Stimulated activated CD4-positive, alpha-beta T cell treated with anti-CD3 and anti-CD28 coated beads, Interleukin-1b, Interleukin-23, amount 100 ng/mL, for 4 hours (primary cell): ENCODE results near the gene ANKMY1.

Experiments
- DNase-seq, 2 donors: peaks; one replicate each; pipeline ENCODE4 v3.0.0-alpha.2; 2020; ENCODE audit warnings: low read depth in 2 of 2

The ANKMY1 gene

DNA sequence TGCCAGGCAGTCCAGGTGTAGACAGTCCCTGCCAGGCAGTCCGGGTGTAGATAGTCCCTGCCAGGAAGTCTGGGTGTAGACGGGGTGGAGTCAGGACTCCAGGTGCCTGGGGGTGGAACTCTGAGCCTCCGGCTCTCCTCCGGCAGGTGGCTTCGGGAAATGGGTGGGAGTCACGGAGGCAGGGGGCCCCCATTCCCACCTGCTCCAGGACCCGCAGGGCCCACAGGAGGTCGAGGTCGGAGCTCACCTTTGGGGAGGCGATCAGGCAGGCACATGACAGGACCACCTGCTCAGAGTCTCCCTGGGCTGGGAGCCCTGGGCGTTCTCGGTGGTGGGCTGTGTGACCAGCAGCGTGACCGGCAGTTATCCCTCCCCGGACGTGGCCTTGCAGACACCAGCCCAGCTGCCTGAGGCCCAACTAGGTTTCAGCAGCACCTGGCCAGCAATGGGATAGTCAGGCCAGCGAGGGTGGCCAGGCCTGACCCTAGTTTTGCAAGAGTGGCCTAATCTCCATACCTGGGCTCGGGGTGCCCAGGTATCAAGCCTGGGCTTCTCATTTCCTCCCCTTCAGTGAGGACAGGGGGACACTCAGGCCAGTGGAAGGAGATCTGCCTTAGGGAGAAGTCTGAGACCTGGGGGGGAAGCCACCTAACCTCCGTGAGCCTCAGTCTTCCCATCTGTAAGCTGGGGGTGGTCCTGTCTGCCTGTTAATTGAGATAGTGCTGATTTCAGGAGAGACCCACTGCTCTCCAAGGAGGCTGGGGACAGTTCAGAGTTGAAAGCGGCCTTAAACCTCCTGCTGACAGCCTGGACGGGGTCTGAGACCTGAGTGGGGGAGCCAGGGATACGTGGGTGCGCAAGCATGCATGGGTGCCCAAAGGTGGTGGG, 109.2 kb downstream of the ANKMY1 start:
- DNase-seq = no peak

DNA sequence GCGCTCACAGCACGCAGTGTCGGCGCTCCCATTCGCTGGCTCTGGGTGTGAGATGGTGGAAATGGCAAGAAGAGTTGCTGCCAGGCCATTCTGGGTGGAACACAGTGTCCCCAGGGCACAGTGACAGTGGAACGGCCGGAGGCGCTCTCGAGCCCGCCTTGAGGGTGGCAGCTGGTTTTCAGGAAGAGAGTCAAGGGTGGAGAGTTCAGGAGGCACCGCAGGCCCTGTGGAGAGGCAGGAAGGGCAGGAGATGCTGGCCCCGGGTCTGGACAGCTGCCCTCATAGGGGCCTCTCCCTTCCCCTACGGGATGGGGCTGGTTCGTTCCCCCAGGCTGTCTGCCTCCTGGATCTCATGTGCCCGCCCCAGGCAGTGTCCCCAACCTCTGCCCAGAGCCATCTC, 109.9 kb downstream of the ANKMY1 start:
- DNase-seq = no peak

DNA sequence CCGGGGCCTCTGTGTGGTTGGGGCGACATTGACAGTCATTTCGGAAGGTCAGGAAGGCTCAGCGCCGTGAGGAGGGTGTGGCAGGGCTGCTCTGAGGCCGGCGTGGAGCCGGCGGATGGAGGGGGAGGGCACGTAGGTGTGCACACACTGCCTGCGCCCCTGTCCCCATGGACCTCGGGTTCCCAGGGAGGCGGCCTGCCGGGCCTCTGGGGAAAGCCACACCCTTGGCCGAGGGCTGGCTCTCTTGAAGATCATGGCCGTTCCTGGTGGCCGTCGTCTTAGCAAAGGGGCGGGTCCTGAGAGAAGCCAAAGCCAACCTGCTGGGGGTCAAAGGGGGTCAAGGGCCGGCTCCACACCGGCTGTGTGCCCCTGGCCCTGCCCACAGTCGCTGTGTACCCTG, 110.5 kb downstream of the ANKMY1 start:
- DNase-seq = no peak

DNA sequence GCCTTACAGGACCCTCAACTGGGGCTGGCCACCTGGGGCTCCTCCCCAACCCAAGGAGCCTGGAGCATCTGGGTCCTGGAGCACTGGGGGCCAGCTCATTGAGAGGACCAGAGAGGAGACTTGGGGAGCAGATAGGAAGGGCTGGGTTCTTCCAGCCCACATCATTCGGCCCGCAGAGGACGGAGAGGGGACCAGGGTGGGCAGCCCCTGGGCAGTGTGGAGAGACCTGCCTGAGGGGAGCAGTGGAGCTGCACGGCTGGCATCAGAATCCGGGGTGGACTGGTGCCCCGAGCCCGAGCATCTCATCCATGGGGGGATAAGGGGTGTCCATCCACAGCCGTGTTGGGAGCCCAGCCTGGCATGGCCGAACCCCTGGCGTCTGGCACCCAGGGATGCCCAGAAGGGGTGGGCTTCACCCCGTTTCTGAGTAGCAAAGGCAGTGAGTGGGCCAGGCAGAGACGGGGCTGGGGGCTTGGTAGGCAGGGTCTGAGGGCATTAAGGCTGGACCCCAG, 111.1 kb downstream of the ANKMY1 start:
- DNase-seq = no peak

DNA sequence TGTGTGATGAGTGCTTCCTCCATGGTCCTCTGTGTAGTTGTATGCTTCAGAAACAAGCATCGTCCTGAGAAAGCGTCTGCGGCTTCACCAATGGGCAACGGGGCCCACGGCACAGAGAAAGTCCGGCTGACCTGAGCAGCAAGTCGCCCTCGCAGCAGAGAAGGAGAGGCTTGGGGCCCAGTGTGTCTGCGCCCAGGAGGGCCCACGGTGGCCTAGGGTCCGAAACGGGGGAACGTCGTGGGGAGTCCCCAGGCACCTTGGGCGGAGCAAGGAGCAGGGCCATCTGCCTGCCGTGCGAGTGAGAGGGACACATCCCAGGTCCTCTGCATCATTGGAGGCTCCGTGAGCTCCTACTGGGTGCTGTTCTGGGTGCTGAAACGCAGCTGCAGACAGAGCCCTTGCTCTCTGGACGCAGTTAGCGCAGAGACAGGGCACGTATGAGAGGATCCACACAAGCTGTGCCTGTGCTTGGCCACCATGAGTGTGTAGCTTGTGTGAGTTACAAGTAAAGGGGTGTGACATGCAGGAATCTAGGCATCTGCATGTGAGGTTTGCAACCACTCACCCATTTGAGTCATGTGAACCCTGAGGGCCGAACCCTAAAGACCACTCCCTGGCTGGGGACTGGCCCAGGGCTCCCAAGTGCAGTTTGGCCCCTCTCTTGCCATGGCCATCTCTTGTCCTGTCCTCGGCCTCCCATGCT, 111.7 kb downstream of the ANKMY1 start:
- DNase-seq = no peak

DNA sequence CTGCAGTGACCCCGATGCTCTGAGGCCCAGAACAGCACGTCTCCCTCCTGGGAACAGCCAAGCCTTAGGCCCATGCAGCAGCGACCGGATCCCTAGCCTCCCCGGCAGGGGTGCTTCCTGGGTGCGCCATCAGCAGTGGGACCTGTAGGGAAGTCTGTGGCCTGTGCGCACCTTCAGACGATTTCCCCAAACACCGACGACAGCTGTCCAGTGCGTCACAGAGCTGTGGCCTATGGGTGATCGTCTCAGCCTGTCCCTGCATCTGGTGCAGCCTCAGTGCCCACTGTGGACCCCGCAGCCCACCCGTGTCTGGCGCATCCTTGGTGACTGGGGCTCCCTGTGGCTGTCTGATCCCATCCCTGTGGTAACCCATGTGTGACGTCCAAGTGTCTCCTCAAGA, 113.3 kb downstream of the ANKMY1 start:
- DNase-seq = no peak

DNA sequence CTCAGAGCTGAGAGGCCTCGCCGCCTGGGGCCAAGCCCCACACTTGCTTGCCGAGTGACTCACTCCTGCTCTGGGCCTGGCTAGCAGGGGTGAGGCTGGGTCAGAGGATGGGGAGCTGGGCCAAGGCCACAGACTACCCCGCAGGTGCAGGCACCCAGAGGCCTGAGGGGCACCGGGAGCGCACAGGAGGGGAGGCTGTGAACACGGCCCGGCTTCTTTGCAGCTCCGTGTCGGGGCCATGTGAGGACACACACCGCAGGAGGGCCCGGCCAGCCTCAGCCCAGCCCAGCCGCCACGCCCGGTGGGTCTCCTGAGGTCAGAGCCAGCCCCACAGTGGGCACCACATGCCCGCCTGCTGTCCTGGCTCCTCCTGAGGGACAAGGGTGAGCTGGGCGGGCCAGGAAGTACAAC, 113.9 kb downstream of the ANKMY1 start:
- DNase-seq = no peak

DNA sequence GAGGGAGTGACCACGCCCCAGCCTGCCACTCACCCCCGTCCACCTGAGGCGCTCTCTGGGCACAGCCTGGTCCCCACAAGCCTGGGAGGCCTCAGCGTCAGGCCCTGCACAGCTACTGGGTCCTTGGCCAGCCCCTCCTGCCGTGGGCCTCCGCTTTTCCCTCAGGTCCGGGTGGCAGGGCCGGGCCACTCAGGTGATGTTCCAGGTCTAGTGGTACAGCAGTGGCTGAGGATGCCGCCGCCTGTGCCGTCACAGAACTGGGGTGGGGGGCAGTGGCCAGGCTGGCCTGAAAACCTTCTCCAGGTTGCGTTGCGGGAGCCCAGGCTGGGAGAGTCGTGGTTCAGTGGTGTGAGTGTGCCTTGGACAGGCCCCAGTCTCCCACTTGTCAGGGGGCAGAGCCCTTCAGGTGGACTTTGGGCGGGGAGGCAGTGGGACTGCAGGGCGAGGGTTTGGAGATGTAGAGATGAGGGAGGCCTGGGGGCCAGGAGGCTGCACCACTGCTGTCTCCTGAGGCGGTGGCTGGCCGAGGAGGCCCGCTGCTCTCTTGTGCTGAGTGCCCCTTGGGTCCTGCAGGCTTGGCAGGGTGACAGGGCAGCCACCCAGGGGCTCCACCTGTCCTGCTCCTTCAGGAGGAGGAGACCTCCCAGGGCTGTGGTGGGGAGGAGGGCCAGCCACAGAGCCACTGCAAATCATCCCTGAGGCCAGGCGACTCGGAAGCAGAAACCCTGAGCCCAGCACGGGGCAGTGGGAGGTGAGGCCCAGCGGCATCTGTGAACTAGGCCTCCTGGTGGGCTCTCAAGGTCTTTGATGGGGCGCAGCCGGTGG, 114.7 kb downstream of the ANKMY1 start:
- no peak for DNase-seq

DNA sequence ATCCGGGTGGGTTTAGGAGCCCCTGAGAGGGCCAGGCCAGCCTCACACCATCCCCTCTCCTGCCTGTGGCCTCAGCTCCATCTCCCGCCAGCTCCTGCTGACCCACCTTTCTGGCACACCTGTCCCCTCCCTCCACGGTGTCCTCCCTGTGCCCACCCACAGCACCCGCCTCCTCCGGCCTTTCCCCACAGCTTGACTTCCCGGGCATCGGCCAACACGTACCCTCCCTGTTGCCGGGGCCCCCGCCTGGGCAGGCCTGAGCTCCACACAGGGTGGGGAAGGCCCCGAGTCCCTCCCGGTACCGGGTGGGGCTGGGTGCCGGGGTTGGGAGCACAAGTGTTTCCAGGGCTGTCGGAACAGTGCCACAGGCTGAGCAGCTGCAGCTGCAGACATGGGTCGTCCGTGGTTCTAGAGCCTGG, 115.8 kb downstream of the ANKMY1 start:
- no peak for DNase-seq

DNA sequence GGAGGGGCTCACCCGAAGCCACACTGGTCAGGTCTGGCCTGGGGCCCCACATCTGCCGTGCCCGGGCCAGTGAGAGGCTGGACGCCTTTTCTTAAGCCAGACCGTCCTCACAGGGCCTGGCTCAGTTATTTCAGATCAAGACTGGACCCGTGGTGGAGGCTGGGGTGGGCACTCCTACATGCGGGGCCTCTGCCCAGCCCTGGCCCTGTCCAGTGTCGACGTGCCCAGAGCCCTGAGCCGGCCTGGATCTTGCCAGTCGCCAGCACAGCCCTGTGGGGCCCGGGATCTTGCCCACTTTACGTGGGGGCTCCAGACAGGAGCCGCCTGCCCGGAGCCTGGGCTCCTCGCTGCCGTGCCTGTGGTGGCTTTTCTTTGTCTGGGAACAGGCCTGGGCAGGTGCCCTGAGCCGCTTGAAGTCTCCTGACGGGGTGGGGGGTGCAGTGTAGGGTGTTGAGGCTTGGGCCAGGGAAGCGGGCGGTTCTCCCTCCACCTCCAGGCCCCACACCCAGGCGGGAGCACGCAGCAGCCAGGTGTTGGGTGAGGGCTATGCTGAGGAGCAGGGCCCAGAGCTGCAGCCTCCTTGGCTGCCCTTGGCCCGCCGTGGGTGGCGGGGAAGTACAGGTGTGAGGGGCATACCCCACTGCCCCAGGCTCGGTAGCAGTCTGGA, 116.3 kb downstream of the ANKMY1 start:
- DNase-seq = no peak

DNA sequence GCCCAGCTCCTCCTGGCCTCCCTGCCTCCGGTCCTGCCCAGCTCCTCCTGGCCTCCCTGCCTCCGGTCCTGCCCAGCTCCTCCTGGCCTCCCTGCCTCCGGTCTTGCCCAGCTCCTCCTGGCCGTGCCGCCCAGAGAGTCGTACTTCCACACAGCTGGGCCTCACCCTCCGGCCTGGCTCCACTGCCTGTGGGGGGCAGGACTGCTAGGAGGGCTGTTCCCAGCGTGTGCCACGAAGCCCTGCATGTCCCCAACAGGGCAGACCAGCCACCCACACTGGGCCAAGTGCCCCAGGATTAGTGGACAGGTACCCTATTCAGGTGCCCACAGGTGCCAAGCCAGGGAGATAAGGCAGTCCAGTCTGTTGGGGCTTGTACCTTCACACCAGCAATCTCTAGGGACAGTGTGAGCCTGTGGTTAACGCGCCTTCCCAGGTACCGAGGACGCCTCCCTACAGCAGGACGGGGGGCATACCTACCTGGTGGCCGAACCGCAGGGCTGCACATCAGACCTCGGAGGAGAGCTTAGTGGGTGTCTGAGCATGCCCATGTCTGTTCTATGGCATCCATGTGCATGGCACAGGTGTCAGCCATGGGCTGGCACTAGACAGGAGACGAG, 117.0 kb downstream of the ANKMY1 start:
- no peak for DNase-seq

DNA sequence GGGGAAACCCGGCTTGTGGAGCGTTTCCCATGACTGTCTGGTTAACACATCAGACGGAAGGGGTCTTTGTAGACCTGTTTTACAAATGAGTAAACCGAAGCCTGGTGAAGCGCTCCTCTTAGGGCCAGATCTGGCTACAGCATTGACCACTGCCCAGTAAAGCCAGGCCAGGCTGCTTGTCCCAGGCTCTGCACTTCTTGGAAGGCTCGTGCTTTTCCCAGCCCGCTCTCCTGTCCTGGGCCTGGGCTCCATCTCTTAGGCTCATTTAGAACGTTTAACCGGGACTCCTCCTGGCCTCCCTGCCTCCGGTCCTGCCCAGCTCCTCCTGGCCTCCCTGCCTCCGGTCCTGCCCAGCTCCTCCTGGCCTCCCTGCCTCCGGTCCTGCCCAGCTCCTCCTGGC, 117.5 kb downstream of the ANKMY1 start:
- DNase-seq = no peak

DNA sequence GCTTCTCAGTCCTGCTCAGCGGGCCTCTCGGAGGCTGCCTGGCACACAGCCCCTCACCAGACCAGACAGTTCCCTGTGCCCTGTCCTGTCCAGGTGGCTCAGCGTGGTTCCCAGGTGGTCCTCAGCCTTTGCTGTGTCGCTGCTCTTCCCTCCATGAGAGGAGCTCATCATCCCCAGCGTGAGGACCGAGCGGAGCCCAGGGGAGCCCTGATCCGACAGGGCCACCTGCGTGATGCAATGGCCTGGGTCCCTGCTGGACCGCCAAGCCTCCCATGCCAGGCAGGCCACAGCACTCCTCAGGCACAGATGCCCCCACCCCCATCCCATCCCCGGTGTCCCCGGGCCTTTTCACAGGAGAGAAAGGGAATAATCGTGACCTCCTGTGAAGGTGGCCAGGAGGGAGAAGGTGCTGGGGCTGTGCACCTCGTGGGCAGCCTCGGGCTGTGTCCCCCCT, 118.1 kb downstream of the ANKMY1 start:
- DNase-seq = no peak

DNA sequence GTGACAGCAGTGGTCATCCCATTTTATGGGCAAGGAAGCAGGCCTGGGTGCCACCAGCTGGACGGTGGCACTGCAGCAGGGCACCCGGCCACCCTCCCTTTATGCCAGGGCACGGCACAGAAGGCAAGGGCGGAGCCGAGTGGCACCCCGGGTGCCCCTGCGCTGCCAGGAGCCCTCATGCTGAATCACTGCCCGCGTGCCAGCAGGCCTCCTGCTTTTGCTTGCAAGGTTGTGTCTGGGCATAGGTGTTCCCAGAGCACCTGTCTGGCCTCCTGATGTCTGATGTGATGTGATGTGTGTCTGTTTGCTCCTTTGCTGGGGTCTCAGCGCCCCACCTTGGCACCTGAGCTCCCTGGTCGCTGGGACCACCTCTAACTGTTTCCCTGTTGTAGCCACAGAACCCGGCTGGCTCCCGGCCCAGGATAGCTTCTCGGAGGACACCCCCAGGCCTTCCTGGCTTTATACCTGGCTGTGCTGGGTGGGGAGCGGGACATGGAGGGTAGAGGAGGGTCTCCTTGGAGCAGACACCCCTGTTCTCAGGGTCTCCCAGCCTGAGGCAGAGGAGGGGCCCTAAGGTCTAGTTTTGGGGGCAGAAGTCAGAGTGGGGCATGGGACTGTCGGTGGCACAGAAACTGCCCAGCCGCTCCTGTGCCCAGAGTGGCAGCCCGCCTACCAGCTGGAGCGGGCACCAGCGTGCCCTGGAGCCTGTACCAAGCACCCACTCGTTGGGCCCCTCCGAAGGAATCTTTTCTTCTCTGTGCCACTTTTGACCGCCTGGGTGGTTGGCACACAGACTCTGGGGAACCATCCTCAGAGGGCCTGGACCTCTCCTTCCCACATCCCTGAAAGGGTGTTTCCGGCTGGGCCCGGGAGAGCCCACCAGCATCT, 118.7 kb downstream of the ANKMY1 start:
- no peak for DNase-seq

DNA sequence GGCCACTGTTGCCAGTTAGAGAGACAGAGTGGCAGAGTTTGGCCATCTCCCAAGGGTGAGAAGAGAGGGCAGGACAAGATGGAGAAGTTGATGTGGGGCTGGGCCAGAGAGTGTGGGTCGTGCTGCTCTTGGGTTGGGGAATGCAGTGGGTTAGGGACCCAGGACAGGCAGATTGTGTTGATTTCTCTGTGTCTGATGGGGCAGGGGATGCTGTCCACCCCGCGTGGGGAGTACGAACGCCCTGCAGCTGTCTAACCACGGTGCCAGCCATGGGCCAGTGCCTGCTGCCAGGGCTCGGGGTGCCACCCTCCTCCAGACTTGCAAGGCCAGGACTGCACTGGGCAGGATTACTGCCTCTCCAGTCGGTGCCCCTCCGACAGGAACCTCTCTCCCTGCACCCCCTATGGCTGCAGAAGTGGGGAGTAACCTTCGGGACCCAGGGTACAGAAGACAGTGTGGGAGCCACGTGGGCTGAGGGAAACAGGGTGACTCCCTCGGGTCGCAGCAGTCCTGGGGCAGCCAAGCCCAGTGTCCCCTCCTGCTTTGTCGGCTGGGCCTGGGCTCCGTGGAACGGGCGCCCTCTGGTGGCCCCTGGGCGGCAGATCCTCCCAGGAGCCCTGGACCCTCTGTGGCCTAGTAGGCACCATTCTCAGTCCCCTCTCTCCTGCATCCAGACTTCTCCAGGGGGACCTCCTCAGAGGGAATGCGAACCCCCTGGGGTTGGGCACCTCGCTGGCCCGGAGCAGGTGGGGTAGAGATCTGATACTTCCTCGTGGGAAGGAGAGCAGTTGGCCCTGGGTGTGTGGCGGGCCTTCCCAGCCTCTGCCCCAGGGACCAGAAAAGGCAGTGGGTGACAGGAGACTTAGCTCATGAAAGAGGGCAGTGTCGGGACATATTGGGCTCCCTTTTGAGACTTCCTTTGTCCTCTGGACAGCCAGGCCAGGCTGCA, 119.7 kb downstream of the ANKMY1 start:
- peak; percentile 53 to 65 for DNase-seq

DNA sequence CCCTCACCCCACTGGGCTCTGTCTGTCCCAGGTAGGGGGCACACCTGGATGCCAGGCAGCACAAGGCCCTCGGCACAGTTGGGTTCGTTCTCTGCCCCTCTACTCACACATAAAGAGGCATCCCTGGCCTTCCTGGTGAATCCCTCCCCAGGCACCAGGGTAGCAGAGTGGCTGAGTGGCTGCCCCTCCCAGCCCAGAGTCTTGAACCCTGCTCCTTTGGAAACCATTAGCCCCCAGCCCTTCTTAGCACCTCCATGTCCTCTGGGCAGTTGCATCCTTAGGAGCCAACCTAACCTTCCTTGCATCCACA, 120.3 kb downstream of the ANKMY1 start:
- DNase-seq = no peak

DNA sequence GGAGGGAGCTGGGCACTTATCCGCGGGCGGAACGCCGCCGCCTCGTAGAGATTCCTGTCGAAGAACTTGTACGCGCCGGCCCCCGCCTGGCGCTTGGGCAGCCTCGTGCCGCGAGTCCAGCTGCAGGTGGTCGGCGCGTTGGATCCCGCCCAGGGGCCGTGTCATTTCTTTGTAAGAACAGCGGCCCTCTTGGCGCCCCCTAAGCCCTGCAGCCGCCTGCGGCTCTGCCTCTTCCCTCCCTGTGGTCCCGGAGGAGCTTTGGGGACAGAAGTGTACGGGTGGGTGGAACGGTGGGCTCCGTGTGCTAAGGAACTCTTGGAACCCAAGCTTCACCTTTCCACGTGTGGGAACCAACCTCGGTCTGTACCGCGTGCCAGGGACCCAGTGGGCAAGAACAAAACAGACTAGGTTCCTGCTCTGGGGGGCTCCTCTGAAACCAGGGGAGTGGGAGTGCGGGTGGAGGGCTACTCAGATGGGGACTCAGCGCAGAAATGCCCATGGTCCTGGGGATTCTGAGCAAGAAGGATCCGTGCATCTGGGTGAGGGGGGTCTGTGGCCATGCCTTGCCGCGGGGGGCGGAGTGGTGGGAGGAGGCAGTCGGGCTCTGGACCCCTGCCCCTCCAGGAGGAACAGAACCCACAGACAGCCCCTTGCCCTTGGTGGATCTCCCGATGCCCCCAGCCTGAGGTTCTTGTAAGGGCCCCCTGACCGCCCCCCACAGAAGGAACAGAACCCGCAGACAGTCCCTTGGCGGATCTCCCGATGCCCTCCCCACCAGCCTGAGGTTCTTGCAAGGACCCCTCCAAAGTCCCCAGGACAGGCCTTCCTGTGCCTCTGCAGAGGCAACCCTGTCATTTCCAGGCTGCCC, 120.9 kb downstream of the ANKMY1 start:
- DNase-seq = no peak
